ENCODE results near the gene PPP1R11. TPM values are rescaled to one million over a fixed set of nuclear protein-coding genes. Genes with fewer than 3 reads are reported as not detected.

Gene PPP1R11
- total and polyA plus RNA-seq, 2 of the 13 experiments (the other 11 are each of a cell fraction or from before 2014, with no cell fraction given) = 32.1 to 58.9 TPM

DNA sequence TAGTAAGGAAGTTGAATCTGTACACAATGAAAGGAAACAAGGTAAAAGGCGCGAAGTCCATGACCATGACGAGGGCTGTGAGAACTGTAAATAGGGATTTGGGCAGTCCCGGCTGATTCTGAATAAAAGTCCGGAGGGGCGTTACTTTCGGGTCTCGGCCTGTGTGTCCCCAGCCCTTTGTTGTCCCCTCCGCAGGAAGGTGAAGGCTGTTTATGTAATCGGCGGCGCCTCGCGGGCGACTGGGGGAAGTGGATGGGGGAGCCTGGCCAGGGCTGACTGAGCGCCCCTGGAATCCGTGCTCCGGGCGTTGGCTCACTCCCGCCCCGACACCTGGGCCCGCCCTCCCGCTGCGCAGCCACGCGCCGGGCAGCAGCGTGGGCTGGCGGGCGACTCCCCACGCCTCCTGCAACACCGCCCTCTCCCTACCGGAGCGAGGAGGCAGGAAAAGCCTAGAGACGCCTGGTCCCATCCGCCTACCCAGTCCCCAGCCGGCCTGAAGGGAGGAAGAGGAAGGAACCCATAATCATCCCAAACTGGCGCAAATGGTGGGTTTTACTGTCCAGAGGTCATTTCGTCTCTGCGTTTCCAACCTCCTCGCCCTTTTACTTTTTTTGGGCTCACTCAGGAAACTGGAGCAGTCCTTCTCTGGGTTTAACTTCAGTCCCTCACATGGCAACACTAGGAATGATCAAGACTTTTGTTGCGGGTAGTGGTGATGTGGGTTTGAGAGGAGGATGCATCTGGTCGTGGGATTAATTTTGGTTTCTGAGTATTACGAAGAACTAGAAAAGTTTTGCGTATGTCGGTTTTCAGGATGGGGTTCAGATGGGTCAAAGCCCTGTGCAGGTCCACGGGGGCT, 33.8 kb downstream of the PPP1R11 start (continued):
- TF ChIP-seq, protein P1, sequence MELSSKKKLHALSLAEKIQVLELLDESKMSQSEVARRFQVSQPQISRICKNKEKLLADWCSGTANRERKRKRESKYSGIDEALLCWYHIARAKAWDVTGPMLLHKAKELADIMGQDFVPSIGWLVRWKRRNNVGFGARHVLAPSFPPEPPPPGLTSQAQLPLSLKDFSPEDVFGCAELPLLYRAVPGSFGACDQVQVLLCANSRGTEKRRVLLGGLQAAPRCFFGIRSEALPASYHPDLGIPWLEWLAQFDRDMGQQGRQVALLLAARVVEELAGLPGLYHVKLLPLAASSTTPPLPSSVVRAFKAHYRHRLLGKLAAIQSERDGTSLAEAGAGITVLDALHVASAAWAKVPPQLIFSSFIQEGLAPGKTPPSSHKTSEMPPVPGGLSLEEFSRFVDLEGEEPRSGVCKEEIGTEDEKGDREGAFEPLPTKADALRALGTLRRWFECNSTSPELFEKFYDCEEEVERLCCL (CRISPR knock-in tag; IDR thresholded peaks at IDR 0.05; ENCODE audit: borderline replicate concordance) = peak; percentile 81; the same call in 1 of the 2 replicates
- TF ChIP-seq, protein P2, sequence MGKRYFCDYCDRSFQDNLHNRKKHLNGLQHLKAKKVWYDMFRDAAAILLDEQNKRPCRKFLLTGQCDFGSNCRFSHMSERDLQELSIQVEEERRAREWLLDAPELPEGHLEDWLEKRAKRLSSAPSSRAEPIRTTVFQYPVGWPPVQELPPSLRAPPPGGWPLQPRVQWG (CRISPR knock-in tag; IDR thresholded peaks at IDR 0.05; ENCODE audit: borderline replicate concordance, low read depth) = no peak
- TF ChIP-seq, protein P3, sequence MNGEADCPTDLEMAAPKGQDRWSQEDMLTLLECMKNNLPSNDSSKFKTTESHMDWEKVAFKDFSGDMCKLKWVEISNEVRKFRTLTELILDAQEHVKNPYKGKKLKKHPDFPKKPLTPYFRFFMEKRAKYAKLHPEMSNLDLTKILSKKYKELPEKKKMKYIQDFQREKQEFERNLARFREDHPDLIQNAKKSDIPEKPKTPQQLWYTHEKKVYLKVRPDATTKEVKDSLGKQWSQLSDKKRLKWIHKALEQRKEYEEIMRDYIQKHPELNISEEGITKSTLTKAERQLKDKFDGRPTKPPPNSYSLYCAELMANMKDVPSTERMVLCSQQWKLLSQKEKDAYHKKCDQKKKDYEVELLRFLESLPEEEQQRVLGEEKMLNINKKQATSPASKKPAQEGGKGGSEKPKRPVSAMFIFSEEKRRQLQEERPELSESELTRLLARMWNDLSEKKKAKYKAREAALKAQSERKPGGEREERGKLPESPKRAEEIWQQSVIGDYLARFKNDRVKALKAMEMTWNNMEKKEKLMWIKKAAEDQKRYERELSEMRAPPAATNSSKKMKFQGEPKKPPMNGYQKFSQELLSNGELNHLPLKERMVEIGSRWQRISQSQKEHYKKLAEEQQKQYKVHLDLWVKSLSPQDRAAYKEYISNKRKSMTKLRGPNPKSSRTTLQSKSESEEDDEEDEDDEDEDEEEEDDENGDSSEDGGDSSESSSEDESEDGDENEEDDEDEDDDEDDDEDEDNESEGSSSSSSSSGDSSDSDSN (CRISPR knock-in tag; IDR thresholded peaks at IDR 0.05) = peak; percentile 95
- TF ChIP-seq ZNF616 (CRISPR knock-in tag; IDR thresholded peaks at IDR 0.05; ENCODE audit: low read depth) (no peak), HIVEP1 (CRISPR knock-in tag; IDR thresholded peaks at IDR 0.05) (peak; percentile 66), GATAD2A (CRISPR knock-in tag; IDR thresholded peaks at IDR 0.05) (peak; percentile 51), ZNF296 (CRISPR knock-in tag; conservative IDR thresholded peaks at IDR 0.05) (no peak), IRF1 (CRISPR knock-in tag; IDR thresholded peaks at IDR 0.05; ENCODE audit: low read depth) (no peak; the same call in 1 of the 2 replicates), TBX3 (IDR thresholded peaks at IDR 0.05; ENCODE audit: borderline replicate concordance) (peak; percentile 58; the same call in 1 of the 2 replicates), MAZ (IDR thresholded peaks at IDR 0.05; ENCODE audit: borderline replicate concordance, low read depth, low read length) (no peak), MAZ (CRISPR knock-in tag; IDR thresholded peaks at IDR 0.05; ENCODE audit: low read depth) (peak; percentile 92), FOXK2 (IDR thresholded peaks at IDR 0.05) (peak; percentile 86), ZFP36L1 (CRISPR knock-in tag; IDR thresholded peaks at IDR 0.05) (peak; percentile 69; the same call in 1 of the 2 replicates), CENPT (CRISPR knock-in tag; IDR thresholded peaks at IDR 0.05; ENCODE audit: low read depth) (no peak), ZNF547 (CRISPR knock-in tag; IDR thresholded peaks at IDR 0.05) (peak; percentile 86), RFXANK (CRISPR knock-in tag; IDR thresholded peaks at IDR 0.05) (no peak), ZNF766 (CRISPR knock-in tag; IDR thresholded peaks at IDR 0.05; ENCODE audit: borderline replicate concordance) (no peak), ZBTB10 (CRISPR knock-in tag; IDR thresholded peaks at IDR 0.05; ENCODE audit: borderline replicate concordance) (peak; percentile 98)
- TF ChIP-seq, protein P4, sequence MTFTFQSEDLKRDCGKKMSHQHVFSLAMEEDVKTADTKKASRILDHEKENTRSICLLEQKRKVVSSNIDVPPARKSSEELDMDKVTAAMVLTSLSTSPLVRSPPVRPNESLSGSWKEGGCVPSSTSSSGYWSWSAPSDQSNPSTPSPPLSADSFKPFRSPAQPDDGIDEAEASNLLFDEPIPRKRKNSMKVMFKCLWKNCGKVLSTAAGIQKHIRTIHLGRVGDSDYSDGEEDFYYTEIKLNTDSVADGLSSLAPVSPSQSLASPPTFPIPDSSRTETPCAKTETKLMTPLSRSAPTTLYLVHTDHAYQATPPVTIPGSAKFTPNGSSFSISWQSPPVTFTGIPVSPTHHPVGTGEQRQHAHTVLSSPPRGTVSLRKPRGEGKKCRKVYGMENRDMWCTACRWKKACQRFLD (CRISPR knock-in tag; IDR thresholded peaks at IDR 0.05; ENCODE audit: borderline replicate concordance) = no peak
